Muscle of back (tissue), 11 donors: Measurements from ENCODE around the gene IFNL2. TPM values are rescaled to one million over a fixed set of nuclear protein-coding genes. Genes with fewer than 3 reads are reported as not detected.
"Not testable (repeated sequence)": the region's sequence is repeated elsewhere in the genome, so short reads cannot be mapped to it uniquely, and the experiment has no call there.

ENCODE experiments used
- DNase-seq, 3 donors: peaks; one replicate each; pipeline versions ENCODE4 v3.0.0 to v3.0.0-alpha.2; 2013
- polyA plus RNA-seq, 10 donors: library from polyadenylated mRNA; unstranded; fragments of 120-200 nt; gene quantifications; one replicate each; pipeline ENCODE4 v1.2.1, GENCODE V29; 2013; ENCODE audit not compliant: insufficient read length in 10 of 10

The IFNL2 gene
- polyA plus RNA-seq, 10 donors, result not detected

DNA sequence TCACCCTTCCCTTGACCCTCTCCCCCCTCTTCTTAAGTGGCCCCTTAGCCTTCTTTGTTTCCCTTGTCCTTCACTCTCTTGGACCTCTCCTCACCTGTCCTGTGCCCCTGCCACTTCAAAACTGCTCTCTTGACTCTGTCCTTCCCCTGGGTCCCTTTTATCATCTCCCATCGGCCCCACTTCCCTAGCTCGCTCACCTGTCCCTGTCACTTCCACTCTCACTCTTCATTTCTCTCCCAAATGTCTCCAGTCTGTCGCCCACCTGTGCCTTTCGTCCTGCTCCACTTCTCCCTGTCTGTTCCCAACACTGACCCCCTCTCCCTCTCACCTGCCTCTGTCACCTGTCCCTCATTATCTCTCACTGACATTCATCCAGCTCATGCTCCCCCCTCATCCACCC is 28.7 kb downstream of the IFNL2 start:
- no peak for DNase-seq

- DNase-seq, result no peak
These were observed 29.9 kb downstream of the IFNL2 start for GRCh38 chr19:39297931-39298634.

- no peak for DNase-seq
These were observed 31.2 kb downstream of the IFNL2 start for GRCh38 chr19:39299404-39299803.

DNA sequence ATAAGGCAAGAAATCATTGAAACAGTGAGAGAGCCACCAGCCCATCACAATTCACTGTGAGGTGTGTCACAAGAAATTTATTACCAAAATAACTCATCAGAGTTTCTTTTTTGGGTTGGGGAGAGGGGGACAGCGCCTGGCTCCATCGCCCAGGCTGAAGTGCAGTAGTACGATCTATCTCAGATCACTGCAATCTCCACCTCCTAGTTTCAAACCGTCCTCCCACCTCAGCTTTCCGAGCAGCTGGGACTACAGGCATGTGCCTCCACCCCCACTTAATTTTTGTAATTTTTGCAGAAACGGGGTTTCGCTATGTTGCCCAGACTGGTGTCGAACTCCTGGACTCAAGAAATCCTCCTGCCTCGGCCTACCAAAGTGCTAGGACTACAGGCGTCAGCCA is 31.6 kb downstream of the IFNL2 start:
- DNase-seq, result no peak

GRCh38 chr19:39301021-39301420 is 32.8 kb downstream of the IFNL2 start:
- DNase-seq, result no peak

DNA sequence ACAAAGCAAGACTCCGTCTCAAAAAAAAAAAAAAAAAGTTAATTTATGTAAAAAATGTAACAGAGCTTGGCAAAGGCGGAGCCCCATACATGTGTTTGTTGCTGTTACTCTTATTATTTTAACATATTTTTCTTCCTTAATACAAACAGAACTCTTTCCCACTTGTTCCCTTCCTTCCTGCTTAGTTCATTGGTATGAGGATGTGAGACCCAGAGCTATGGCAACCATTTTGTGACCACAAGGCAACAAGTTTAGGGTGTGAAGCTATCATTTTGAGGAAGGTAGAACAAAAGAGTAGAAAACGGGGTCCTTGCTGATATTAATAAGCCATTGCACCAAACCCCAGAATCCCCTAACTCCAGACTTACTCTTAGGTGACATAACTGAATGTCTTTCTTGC is 33.4 kb downstream of the IFNL2 start:
- no peak for DNase-seq

DNA sequence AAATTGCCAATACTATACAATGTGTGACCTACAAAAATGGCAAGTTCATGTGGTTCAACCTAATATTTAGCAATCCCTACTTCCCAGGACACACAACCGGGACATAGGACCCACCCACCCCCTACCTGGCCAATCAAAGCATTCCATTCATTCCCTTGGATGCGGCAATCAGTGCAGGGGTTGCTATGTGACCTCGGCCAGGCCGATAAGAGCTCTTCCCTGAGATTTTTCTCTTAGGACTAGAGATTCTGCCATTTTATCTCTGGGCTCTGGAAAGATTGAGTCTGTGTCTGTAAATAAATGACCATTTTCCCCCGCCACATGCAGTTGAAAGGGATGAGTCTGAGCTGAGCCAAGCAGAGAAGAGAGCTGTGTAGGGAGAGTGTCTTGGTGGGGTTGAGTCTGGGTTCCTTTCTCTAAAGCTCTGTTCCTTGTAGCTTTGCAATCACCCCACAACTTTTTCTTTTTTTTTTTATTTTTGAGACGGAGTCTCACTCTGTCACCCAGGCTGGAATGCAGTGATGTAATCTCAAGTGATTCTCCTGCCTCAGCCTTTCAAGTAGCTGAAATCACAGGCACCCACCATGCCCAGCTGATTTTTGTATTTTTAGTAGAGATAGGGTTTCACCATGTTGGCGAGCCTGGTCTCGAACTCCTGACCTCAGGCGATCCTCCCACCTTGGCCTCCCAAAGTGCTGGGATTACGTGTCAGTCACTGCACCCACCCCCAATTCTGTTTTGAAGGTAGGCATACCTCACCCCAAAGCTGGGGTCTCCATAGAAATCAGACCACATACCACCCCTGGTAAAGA is 35.4 kb downstream of the IFNL2 start:
- no peak for DNase-seq

GRCh38 chr19:39304185-39304513 is 36.0 kb downstream of the IFNL2 start:
- DNase-seq, result no peak

- no peak for DNase-seq
These were observed 36.7 kb downstream of the IFNL2 start for GRCh38 chr19:39304701-39305571.

DNA sequence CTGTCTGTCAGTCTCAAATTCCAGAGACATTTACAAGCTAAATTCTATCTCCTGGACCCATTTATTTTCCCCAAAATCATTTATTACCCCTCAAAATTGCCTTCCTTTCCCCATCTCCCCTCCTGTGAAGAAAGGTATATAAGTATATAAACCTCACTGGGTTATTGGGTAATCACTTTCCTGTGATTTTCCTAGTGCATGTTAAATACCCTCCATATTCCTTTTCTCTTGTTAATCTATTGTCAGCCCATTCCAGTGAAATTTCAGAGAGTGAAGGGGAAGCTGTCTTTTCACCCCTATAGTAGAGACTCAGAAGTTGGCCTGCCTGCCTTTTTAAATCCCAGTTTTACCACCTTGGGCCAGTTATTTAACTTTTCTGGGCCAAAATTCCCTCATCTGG is 37.9 kb downstream of the IFNL2 start:
- no peak for DNase-seq

- peak in 2 of 3 donors; percentile 40 to 56 for DNase-seq
These were observed 39.0 kb downstream of the IFNL2 start for GRCh38 chr19:39307046-39307821.

DNA sequence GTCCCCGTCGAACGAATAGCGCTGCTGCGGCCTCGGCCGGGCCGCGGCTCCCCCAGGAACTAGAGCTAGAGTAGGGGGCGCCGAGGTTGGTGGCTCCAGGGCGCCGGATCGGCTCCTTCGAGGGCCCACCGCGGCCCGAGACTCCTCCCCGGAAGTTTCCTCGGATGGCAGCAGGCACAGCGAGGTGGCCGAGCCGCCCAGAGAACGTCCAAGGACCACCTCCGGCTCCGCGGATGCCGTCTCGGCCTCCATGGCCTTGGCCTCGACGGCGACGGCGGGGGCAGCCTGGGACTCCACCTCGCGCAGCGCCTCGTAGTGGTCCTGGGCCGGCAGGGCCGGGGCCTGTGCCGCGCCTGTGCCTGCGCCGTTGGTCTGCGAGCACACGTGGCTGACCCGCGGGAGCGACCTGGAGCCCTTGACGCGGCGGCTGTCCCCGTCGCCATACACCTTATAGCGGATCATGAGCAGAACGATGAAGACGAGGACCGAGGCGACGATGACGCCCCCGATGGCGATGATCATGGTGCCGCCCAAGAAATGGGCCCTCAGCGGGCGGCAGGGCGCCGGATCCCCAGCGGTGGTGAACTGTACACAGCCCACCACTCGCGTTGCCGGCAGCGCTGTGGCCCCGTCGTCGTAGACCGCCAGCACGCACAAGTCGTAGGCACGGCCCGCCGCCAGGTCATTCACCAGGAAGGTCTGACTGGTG is 39.8 kb downstream of the IFNL2 start:
- no peak for DNase-seq

- DNase-seq, result no peak
These were observed 40.5 kb downstream of the IFNL2 start for GRCh38 chr19:39308531-39309304.

DNA sequence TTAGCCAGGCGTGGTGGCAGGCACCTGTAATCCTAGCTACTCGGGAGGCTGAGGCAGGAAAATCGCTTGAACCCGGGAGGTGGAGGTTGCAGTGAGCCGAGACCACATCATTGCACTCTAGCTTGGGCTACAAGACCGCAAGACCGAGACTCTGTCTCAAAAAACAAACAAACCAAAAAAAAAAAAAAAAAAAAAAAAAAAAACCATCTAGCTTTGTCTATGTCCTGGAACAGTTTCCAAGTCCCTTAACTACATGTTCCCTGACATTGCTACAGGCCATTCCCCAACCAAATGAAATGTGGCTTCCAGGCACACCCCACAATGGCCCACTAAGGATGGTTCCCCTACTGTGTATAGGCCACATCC is 41.1 kb downstream of the IFNL2 start:
- DNase-seq, result not testable (repeated sequence)

GRCh38 chr19:39310558-39311311 is 42.5 kb downstream of the IFNL2 start:
- DNase-seq, result peak in 1 of 3 donors; percentile 21

DNA sequence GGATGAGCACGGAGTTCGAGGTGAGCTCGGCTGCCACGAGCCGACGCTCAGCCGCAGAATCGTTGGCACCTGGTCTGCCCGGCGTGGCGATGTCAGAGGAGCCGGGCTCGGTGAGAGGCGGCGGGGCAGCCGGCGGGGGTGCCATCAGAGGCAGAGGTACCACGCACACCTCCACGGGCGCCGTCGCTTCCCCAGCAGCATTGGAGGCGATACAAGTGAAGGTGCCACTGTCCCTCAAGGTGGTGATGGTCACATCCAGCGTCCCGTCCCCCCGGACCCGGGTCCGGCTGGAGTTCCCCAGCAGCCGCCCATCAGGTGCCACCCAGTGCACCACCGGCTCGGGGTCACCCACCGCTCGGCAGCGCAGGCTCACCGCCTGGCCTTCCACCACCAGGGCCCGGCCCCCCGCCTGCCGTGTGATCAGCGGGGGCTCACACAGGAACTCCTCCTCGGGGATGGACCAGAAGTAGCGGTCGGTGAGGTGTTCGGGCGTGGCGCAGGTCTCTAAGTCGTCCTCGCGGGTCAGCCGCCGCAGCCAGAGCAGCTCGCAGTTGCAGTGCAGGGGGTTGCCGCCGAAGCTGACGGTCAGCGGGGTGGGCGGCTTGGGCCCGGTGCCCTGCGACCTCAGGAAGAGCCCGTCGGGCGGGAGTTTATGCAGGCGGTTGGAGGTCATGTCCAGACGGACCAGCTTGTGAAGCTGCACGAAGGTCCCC is 46.0 kb downstream of the IFNL2 start:
- no peak for DNase-seq

DNA sequence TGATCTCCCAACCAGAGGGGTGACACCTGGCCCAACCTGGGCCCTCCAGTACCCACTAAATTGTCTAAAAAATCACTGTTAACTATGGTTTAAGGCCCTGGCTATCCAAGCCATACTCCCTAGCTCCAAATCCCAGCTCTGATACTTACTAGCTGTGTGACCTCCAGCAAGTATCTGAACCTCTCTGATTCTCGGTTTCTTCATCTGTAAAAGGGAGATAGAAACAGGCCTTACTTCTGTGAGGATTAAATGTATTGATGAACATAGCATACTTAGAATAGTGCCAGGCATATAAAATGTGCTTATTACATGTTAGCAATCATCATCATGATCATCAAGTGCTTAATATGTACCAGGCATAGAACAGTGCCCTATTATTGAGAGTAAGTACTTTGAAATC is 47.7 kb downstream of the IFNL2 start:
- no peak for DNase-seq

DNA sequence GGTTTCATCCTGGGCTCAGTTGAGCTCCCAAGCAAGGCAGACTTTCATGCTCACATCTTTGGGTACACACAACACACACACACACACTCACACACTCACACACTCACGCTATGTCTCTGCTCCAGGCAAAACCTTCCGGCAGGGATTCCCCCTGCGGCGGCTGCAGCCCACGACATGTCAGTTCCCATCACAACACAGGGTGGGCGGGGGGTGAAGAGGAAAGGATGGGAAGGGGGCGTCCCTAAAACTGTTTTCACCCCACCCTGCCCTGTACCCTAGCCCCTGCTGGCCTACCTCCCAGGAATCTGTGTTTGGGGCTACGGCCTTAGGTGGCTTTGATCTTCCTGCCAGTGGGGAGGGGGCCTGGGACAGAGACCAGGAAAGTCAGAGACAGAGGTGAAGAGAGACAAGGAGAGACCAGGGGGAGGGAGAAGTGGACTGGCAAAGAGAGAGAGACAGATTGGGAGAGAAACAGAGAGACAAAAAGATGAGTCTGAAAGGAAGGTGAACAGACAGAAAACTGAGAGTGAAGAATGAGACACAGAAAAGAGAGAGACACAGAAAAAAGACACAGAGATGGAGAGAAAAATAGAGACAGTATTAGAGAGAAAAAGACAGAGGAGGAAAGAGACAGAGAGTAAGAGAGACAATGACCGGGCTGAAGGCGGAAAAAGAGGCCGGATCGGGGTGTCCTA is 48.6 kb downstream of the IFNL2 start:
- no peak for DNase-seq
